B cell (primary cell): Measurements from ENCODE around the gene CDC73. TPM values are rescaled to one million over a fixed set of nuclear protein-coding genes. Genes with fewer than 3 reads are reported as not detected.

Experiments
- ATAC-seq: fragments of 200-7000 bp; cut with Tn5 transposase; one replicate; pipeline ENCODE4 v1.10.0; 2021; ENCODE audit warnings: low read depth, mild to moderate bottlenecking, moderate number of reproducible peaks, moderate library complexity
- CTCF ChIA-PET: fragments of 350-600 bp; sonication (Branson Sonifier 250); formaldehyde crosslinking; loops from one replicate; lab custom pipeline; 2021; ENCODE audit warnings: antibody characterized with exemption, inconsistent platforms; lab: Charles Lee
- POLR2A ChIA-PET: fragments of 350-600 bp; sonication (Branson Sonifier 250); formaldehyde crosslinking; loops from one replicate; lab custom pipeline; 2021; ENCODE audit warnings: antibody characterized with exemption; lab: Charles Lee
- DNase-seq: peaks from one replicate; pipeline ENCODE4 v3.0.0; 2013
- H2AFZ ChIP-seq: 2 replicates; pipeline ENCODE4 v1.6.1; 2012; ENCODE audit warnings: mild to moderate bottlenecking, low read depth, low read length; ENCODE audit not compliant: insufficient read depth, poor library complexity, severe bottlenecking
- H3K27ac ChIP-seq, 2 donors: 1 replicate in 1 of 2; 2 replicates in 1 of 2; pipeline ENCODE4 v1.5.1; 2012 to 2013; ENCODE audit warnings: low read length in 2 of 2, mild to moderate bottlenecking in 2 of 2, moderate library complexity in 1 of 2
- H3K27me3 ChIP-seq, 4 experiments: fragments of 200-600 bp in 1 of 4; sonication (generic) in 1 of 4; replicated peaks in 1 of 4; 1 replicate in 2 of 4; 2 replicates in 2 of 4; pipeline versions ENCODE4 v1.6.1 to v1.7.0; 2013 to 2016; ENCODE audit warnings: low read length in 3 of 4, mild to moderate bottlenecking in 2 of 4, mixed read lengths in 1 of 4, moderate library complexity in 1 of 4; ENCODE audit not compliant: insufficient read depth in 4 of 4, control insufficient read depth in 3 of 4; ENCODE audit errors: control extremely low read depth in 1 of 4
- H3K36me3 ChIP-seq, 2 experiments: replicated peaks in 1 of 2; 1 replicate in 1 of 2; 2 replicates in 1 of 2; pipeline versions ENCODE4 v1.6.1 to v1.7.1; 2013; ENCODE audit warnings: low read length in 1 of 2; ENCODE audit not compliant: insufficient read depth in 2 of 2, control insufficient read depth in 1 of 2; ENCODE audit errors: control extremely low read depth in 1 of 2, extremely low read depth in 1 of 2
- H3K4me1 ChIP-seq, 2 donors: fragments of 200-600 bp in 1 of 2; sonication (generic) in 1 of 2; 1 replicate in 1 of 2; 2 replicates in 1 of 2; pipeline versions ENCODE4 v1.5.1 to v1.6.1; 2013 to 2017; ENCODE audit warnings: low read length in 2 of 2; ENCODE audit not compliant: control insufficient read depth in 2 of 2, insufficient read depth in 2 of 2
- H3K4me2 ChIP-seq: replicated peaks from 2 replicates; pipeline ENCODE3; 2012; ENCODE audit warnings: mild to moderate bottlenecking, low read depth, low read length; ENCODE audit not compliant: poor library complexity, severe bottlenecking
- H3K4me3 ChIP-seq, 5 experiments: fragments of 200-600 bp in 1 of 5; sonication (generic) in 1 of 5; 1 replicate in 3 of 5; 2 replicates in 2 of 5; pipeline versions ENCODE4 v1.5.1 to v1.7.0; 2011 to 2016; ENCODE audit warnings: low read length in 4 of 5, mild to moderate bottlenecking in 4 of 5, low read depth in 2 of 5, control low read depth in 1 of 5, moderate library complexity in 1 of 5; ENCODE audit not compliant: insufficient read depth in 1 of 5; ENCODE audit errors: control extremely low read depth in 1 of 5, extremely low read depth in 1 of 5
- H3K79me2 ChIP-seq: fragments of 200-600 bp; sonication (generic); one replicate; pipeline ENCODE4 v1.6.0; 2016; ENCODE audit warnings: low read length; ENCODE audit not compliant: control insufficient read depth, insufficient read depth
- H3K9ac ChIP-seq: fragments of 200-600 bp; sonication (generic); 2 replicates; pipeline ENCODE4 v1.6.1; 2017; ENCODE audit warnings: mild to moderate bottlenecking, low read length, moderate library complexity
- H3K9me3 ChIP-seq, 3 donors: one replicate each; pipeline versions ENCODE4 v1.6.1 to v1.7.1; 2013; ENCODE audit warnings: low read length in 2 of 3; ENCODE audit not compliant: control insufficient read depth in 2 of 3, insufficient read depth in 1 of 3; ENCODE audit errors: control extremely low read depth in 1 of 3
- H4K20me1 ChIP-seq: 2 replicates; pipeline ENCODE4 v1.6.0; 2012; ENCODE audit warnings: mild to moderate bottlenecking, low read length; ENCODE audit not compliant: insufficient read depth, control insufficient read depth, poor library complexity, severe bottlenecking
- H3K27ac Mint-ChIP-seq: one replicate; pipeline ENCODE4 v1.8.0; 2021; ENCODE audit warnings: mixed read lengths
- H3K27me3 Mint-ChIP-seq: one replicate; pipeline ENCODE4 v1.8.0; 2021; ENCODE audit warnings: mixed read lengths
- H3K4me1 Mint-ChIP-seq: one replicate; pipeline ENCODE4 v1.8.0; 2021; ENCODE audit warnings: mixed read lengths
- H3K4me3 Mint-ChIP-seq: one replicate; pipeline ENCODE4 v1.8.0; 2021; ENCODE audit warnings: mixed read lengths
- H3K9me3 Mint-ChIP-seq: one replicate; pipeline ENCODE4 v1.8.0; 2022; ENCODE audit warnings: mixed read lengths; ENCODE audit not compliant: insufficient read depth
- CTCF ChIP-seq: fragments of 200-600 bp; IDR thresholded peaks from one replicate; pipeline ENCODE4 v1.8.0; 2022; ENCODE audit warnings: antibody characterized with exemption, mild to moderate bottlenecking
- EZH2 ChIP-seq: IDR thresholded peaks from 2 replicates; pipeline ENCODE4 v1.6.1; 2012; ENCODE audit warnings: borderline replicate concordance, low read depth, mild to moderate bottlenecking, moderate library complexity, low read length; ENCODE audit not compliant: insufficient read depth, poor library complexity, severe bottlenecking
- WGBS: methylation state at CpG from one replicate; pipeline ENCODE4 v1.1.5; 2013; ENCODE audit warnings: missing lambda C conversion rate; ENCODE audit not compliant: insufficient coverage; 5-methylcytosine and 5-hydroxymethylcytosine counted together
- intact Hi-C: fragments of 100-400 bp; cut with micrococcal nuclease; formaldehyde crosslinking; loops from one replicate; pipeline ENCODE4 v1.10.0; 2022
- polyA plus RNA-seq: library from polyadenylated mRNA; depleted of rRNA; stranded (reverse); fragments of >200 nt; gene quantifications from 2 replicates; pipeline ENCODE4 v1.2.3, GENCODE V29; 2012
- total RNA-seq, 2 donors: library from RNA; stranded (reverse); fragments of 120-200 nt in 1 of 2; gene quantifications; 1 replicate in 1 of 2; 2 replicates in 1 of 2; pipeline versions ENCODE4 v1.2.3 to v1.2.4, GENCODE V29; 2013 to 2022

The CDC73 gene
- total and polyA plus RNA-seq, 2 donors (not counting 1 experiment from before 2014, with no cell fraction given) = 6.1 to 71.7 TPM

GRCh38 chr1:193185211-193185610 lies 63.4 kb downstream of the CDC73 start:
- Mint-ChIP-seq H3K27ac (no peak overlapping the region), H3K27me3 (no peaks in the 10 kb centered on the region), H3K9me3 (no peaks in the 10 kb centered on the region), H3K4me1 (peaks cover 28% of the 10 kb centered on the region), H3K4me3 (no peak overlapping the region)
- no peak for TF ChIP-seq EZH2
- TF ChIP-seq CTCF = no peak
- Histone ChIP-seq H3K27me3 (no peaks in the 10 kb centered on the region), H3K9ac (no peak overlapping the region), H3K79me2 (peaks cover 46% of the 10 kb centered on the region), H3K36me3 (no peaks in the 10 kb centered on the region), H4K20me1 (peaks cover 35% of the 10 kb centered on the region), H3K4me1 (peaks cover 4 to 13% of the 10 kb centered on the region in 2 donors), H3K9me3 (no peaks in the 10 kb centered on the region), H3K27ac (no peak overlapping the region), H3K4me2 (no peak overlapping the region), H3K4me3 (no peak overlapping the region), H2AFZ (no peak overlapping the region)
- CTCF ChIA-PET = interaction anchor here (1.2 kb wide), 1 partner anchor 1110 kb away, joined by 5 read pairs; no protein-coding TSS in a partner anchor
- WGBS = no CpG with 5 or more reads among the region's 2 CpGs
- ATAC-seq (no peak), DNase-seq (no peak)
- POLR2A ChIA-PET = no interaction called here
- intact Hi-C loops = no loop called here

GRCh38 chr1:193185901-193186731 lies 64.3 kb downstream of the CDC73 start, which contains the start of gene B3GALT2:
Gene B3GALT2, minus strand, starts transcription at chr1:193186613. Its CDS starts 5,051 bp downstream, at chr1:193181562.
- 70% methylated on average over 12 of the region's 13 CpGs for WGBS
- peaks cover 0 to 1% (median 0%) of the 10 kb centered on the region in 3 donors for H3K9me3 ChIP-seq
- no peak for ATAC-seq
- intact Hi-C loops = no loop called here
- H3K27me3 Mint-ChIP-seq = no peaks in the 10 kb centered on the region
- H3K4me2 ChIP-seq = peak within 1 kb of the TSS; percentile 24
- ChIA-PET POLR2A (no interaction called here), CTCF (interaction anchor here (0.7 to 1.2 kb wide), 3 partner anchors 9 to 1109 kb away, joined by 3 to 5 read pairs (median 4); no protein-coding TSS in a partner anchor)
- TF ChIP-seq EZH2 = no peak
- no peak for TF ChIP-seq CTCF
- H3K4me3 ChIP-seq = no peak within 1 kb of the TSS
- H4K20me1 ChIP-seq = peaks cover 39% of the 10 kb centered on the region
- no peak within 1 kb of the TSS for H2AFZ ChIP-seq
- H3K79me2 ChIP-seq = peaks cover 55% of the 10 kb centered on the region
- no peaks in the 10 kb centered on the region for H3K27me3 ChIP-seq
- DNase-seq = peak; percentile 19
- H3K27ac ChIP-seq = no peak within 1 kb of the TSS
- H3K4me3 Mint-ChIP-seq = no peak within 1 kb of the TSS
- H3K36me3 ChIP-seq = no peaks in the 10 kb centered on the region
- no peak within 1 kb of the TSS for H3K9ac ChIP-seq
- H3K4me1 ChIP-seq = peaks cover 4 to 17% of the 10 kb centered on the region in 2 donors
- H3K9me3 Mint-ChIP-seq = no peaks in the 10 kb centered on the region
- peaks cover 34% of the 10 kb centered on the region for H3K4me1 Mint-ChIP-seq
- H3K27ac Mint-ChIP-seq = no peak within 1 kb of the TSS
